HG03432 (cell line): ENCODE results near the gene SFMBT1.

Experiments
- ATAC-seq: cut with Tn5 transposase; IDR thresholded peaks from one replicate; pipeline ENCODE4 v1.9.1; 2021; ENCODE audit warnings: mild to moderate bottlenecking, moderate library complexity; ENCODE audit not compliant: unreplicated experiment

Gene SFMBT1

DNA sequence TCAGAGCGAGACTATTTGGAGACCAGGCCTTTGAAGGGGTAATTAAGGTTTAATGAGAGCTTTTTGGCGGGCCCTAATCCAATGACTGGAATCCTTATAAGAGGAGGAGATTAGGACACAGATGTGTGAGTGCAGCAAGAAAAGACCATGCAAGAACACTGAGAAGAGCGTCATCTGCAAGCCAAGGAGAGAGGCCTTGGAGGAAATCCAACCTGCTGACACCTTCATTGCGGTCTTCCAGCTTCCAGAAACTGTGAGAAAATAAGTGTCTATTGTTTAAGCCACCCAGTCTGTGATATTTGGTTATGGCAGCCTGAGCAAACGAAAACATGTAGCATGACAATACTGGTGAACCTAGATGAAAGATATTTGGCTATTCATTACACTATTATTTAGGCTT is 188.0 kb downstream of the SFMBT1 start:
- ATAC-seq = no peak

DNA sequence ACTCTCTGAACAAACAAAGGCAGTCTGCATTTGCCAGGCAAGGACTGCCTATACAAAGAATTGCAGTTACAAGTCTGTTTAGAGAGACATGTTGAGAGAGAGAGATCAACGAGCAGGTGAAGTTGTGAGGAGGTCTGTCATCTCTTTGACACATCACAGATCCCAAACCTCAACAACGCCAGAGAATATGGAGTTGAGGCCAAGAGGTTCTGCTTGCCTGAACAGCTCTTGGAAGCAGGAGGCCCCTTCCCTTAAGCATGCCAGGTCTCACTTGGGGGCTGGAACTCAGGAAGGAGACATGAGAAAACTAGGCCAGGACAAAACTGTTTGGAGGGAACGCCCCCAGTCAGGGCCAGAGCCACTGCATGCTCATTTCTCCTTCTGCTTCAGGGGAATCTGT is 188.7 kb downstream of the SFMBT1 start:
- no peak for ATAC-seq

DNA sequence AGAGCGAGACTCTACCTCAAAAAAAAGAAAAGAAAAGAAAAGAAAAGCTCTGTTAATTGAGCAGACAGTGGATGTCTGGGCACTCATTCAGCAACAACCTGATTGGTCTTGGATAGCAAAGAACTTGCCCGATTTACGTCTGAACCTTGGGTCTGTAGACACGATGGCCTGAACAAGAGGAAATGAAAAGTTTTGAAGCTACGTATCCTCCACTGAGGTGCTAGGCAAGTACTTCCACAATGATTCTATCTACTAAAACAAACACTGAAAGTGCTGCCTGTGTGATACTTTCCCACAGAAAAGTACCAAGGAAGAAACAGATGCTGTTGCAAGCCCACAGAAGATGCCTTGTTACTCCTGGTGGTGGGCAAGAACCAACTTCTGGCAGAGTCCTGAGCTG is 189.2 kb downstream of the SFMBT1 start:
- peak; percentile 65 for ATAC-seq

DNA sequence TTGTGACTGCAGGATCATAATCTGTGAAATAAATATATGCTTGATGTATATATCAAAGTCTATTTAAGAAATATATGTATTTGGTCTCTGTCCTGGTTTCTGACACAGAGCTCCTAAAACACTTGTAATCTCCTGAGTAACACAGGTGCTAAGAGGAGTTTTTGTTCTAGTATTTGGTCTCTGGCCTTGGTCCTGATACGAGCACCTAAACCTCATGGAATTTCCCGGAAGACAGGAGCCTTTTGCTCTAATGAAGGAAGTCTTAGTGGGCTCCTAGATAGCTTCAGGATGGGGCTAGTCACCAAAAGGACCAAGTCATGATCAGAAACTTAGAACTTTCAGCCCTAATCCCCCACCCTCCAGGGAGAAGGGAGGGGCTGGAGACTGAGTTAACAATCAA is 191.9 kb downstream of the SFMBT1 start:
- no peak for ATAC-seq
